GM12892 (cell line): ENCODE results near the gene TSPYL1.

ENCODE experiments used
- DNase-seq: peaks from one replicate; pipeline ENCODE4 v3.0.0; 2011; ENCODE audit not compliant: insufficient read length
- FAIRE-seq: peaks from 2 replicates; lab custom pipeline; 2011; peaks lifted over from hg19 to GRCh38; lab: Jason Lieb, UNC
- POLR2A ChIP-seq: IDR thresholded peaks from 2 replicates; pipeline ENCODE4 v1.6.1; 2011; ENCODE audit warnings: low read depth, low read length, control low read depth
- POLR2AphosphoS5 ChIP-seq: IDR thresholded peaks from 2 replicates; pipeline ENCODE4 v1.6.1; 2011; ENCODE audit warnings: low read depth, low read length, control low read depth
- TAF1 ChIP-seq: IDR thresholded peaks from 2 replicates; pipeline ENCODE4 v1.6.1; 2011; ENCODE audit warnings: low read depth, mild to moderate bottlenecking, control low read depth, low read length, borderline replicate concordance

Gene TSPYL1

GRCh38 chr6:116277124-116277523 lies 2.6 kb downstream of the TSPYL1 start:
- TF ChIP-seq POLR2A (no peak), POLR2AphosphoS5 (no peak)
- no peak for FAIRE-seq
- no peak for DNase-seq

DNA sequence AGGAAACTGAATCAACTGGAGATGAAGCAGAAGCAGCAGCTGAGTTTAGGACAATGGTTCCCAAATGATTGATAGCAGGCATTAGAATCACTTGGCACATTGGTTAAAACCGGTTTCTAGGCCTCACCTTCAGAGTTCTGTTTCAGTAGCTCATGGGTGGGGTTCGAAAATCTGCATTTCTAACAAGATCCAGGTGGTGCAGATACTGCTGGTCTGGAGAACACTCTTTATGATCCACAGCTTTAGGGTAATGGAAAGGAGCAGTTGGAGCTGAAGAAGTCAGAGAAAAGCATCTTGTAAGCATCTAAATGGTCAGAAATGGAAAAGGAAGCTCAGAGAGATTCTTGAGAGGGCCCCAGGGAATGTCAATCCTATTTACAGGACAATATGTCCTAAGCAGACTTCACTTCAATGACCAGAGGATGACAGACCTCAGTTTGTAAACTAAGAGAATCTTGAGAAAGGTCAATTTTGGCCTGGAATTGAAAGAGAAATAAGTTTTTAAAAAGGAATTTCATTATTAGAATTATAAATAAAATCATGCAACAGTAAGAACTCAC lies 8.5 kb downstream of the TSPYL1 start:
- DNase-seq (no peak), FAIRE-seq (no peak)
- TF ChIP-seq POLR2AphosphoS5: no peak
- TF ChIP-seq POLR2A: no peak
- TF ChIP-seq TAF1: no peak

DNA sequence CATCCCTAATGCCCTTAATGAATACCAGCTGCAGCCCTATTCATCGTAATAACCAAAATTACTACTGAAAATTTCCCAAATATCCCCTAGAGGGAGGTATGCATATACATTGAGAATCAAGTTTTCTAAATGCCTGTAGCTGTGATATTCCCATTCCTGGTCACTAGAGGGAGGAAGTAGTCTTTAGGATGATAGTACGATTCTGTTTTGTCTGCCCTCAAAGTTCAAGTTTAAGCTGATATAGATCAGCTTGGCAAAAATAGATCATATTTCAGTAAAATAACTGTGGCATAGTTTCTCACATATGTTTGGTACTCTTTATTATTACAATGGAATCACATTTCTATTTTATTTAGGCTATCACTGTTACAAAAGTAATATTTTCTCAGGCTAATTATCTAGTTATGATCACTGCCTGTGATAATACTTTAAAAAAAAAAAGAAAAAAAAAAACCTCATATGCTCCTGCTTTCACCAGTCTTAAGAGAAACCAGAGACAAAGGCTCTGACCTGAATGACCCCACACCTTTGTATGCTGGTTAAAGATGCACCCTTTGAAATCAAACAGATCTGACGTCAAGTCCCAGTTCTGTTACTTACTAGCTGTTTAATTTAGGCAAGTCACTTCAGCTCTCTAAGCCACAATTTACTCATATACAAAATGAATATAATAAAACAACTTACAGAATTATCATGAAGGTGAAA lies 11.0 kb downstream of the TSPYL1 start:
- FAIRE-seq (peak; percentile 84), DNase-seq (peak; percentile 6)
- TF ChIP-seq TAF1 (no peak), POLR2AphosphoS5 (no peak)

DNA sequence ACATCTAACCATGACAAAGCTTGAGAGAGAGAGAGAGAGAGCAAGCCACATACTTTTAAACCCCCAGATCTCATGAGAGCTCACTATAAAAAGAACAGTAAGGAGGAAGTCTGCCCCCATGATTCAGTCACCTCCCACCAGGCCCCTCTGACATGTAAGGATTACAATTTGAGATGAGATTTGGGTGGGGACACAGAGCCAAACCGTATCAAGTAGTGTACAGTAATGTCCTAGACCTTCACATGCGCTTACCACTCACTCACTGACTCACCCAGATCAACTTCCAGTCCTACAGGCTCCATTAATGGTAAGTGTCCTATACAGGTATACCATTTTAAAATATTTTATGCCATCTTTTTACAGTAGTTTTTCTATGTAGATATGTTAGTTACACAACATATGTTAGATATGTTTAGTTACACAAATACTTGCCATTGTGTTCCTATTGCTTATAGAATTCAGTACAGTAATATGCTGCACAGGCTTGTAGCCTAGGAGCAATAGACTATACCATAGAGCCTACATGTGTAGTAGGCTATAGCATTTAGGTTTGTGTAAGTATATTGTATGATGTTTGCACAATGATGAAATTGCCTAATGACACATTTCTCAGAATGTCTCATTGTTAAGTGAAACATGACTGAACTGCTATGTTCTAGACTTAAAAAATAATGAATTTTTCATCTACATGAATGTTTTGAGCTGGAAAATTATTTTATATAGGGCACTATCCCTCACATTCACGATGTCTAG lies 11.7 kb downstream of the TSPYL1 start:
- no peak for FAIRE-seq
- TF ChIP-seq POLR2AphosphoS5 (no peak), POLR2A (no peak), TAF1 (no peak)
- DNase-seq: no peak

- DNase-seq (no peak), FAIRE-seq (no peak)
- TF ChIP-seq POLR2A (no peak), POLR2AphosphoS5 (no peak), TAF1 (no peak)
Measured at GRCh38 chr6:116266803-116267202, 12.9 kb downstream of the TSPYL1 start.

- FAIRE-seq (no peak), DNase-seq (no peak)
- TF ChIP-seq POLR2AphosphoS5 (no peak), POLR2A (no peak)
Measured at GRCh38 chr6:116265041-116265829, 14.5 kb downstream of the TSPYL1 start.

DNA sequence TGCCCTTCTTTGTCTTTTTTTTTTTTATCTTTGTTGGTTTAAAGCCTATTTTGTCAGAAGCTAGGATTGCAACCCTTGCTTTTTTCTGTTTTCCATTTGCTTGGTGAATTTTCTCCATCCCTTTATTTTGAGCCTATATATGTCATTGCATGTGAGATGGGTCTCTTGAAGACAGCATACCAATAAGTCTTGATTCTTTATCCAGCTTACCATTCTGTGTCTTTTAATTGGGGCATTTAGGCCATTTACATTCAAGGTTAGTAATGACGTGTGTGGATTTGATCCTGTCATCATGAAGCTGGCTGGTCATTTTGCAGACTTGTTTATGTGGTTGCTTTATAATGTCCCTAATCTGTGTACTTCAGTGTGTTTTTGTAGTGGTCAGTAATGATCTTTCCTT lies 16.4 kb downstream of the TSPYL1 start:
- TF ChIP-seq POLR2AphosphoS5 (no peak), POLR2A (no peak), TAF1 (no peak)
- FAIRE-seq (no peak), DNase-seq (no peak)

GRCh38 chr6:116258520-116258919 lies 21.2 kb downstream of the TSPYL1 start:
- DNase-seq: no peak
- no peak for FAIRE-seq
- no peak for TF ChIP-seq TAF1
- TF ChIP-seq POLR2A: no peak
- TF ChIP-seq POLR2AphosphoS5: no peak

DNA sequence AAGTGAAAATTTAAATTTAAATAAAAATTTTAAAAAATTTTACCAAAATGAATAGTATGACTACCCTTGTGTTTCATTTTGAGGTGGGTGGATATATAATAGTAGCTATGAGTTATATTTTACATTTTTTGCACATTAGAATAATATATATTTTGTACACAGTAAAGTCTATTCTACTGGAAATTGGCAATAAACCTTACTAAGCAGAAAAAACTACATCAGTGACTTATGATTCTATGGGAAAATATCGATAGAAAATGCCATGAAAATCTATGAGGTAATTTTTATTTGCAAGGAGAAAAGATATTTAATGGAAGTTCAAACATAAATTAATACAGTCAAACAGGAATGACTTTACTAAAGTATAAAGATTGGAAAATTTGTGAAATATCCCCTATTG lies 23.0 kb downstream of the TSPYL1 start:
- TF ChIP-seq POLR2A: no peak
- no peak for TF ChIP-seq POLR2AphosphoS5
- no peak for TF ChIP-seq TAF1
- FAIRE-seq (no peak), DNase-seq (no peak)

DNA sequence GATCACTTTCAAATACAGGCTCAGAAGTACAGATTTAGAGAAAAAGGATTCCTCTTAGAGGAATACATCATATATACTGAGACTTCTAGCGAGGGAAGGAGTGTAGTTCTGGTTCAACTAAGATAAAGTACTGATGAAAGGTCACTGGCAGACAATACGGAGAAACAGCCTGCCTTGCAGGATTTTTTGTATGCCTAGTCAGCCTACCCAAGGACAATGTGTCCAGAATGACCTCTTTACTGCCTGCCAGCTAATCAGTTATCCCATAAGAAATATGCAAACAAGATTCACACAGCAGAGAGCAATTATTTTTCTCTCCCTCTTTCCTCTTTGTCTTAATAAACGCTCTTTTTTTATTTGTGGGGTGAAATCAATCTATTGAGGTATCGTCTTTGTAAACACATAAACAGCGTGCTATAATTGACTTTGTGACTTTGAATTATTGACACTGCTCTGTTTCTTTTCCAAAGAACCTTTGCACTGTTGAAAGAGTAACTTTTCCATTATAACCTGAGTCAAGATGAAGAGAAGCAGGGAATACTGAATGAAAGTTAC lies 24.4 kb downstream of the TSPYL1 start:
- no peak for DNase-seq
- FAIRE-seq: peak; percentile 40
- TF ChIP-seq POLR2A (no peak), TAF1 (no peak), POLR2AphosphoS5 (no peak)

GRCh38 chr6:116254297-116255056 lies 25.3 kb downstream of the TSPYL1 start:
- TF ChIP-seq POLR2AphosphoS5: no peak
- FAIRE-seq (no peak), DNase-seq (no peak)
